A549 (cell line): ENCODE measurements around the gene HSD17B2. TPM values are rescaled to one million over a fixed set of nuclear protein-coding genes. Genes with fewer than 3 reads are reported as not detected.
A peak's percentile ranks its signal among the peaks of the same experiment; 100 is the strongest.

Experiments used
- ATAC-seq, 2 experiments: fragments of 200-7000 bp in 1 of 2; fragments of >200 bp in 1 of 2; cut with Nextera tagmentation in 1 of 2; cut with Tn5 transposase in 1 of 2; 3 replicates each; pipeline versions ENCODE4 v1.8.0 to v1.9.1; 2018 to 2020; ENCODE audit warnings: mild to moderate bottlenecking in 1 of 2, moderate library complexity in 1 of 2
- CTCF ChIA-PET: fragments of 300-600 bp; sonication (Branson Sonifier 250); formaldehyde crosslinking; extraction: SDS; loops from one replicate; lab custom pipeline; 2021; ENCODE audit warnings: antibody characterized with exemption, inconsistent platforms; lab: Yijun Ruan, JAX
- POLR2A ChIA-PET: fragments of 350-600 bp; formaldehyde crosslinking; extraction: SDS; loops from one replicate; lab custom pipeline; 2021; ENCODE audit warnings: antibody characterized with exemption, inconsistent platforms; lab: Yijun Ruan, JAX
- DNase-seq, 2 experiments: peaks; one replicate each; pipeline versions ENCODE4 v3.0.0 to v3.0.0-alpha.2; 2011 to 2016; ENCODE audit warnings: low read depth in 1 of 2, low spot score in 1 of 2
- FAIRE-seq: peaks from 2 replicates; lab custom pipeline; 2011; peaks lifted over from hg19 to GRCh38; lab: Jason Lieb, UNC
- H3K27ac ChIP-seq, 2 experiments: fragments of >200 bp; sonication (Bioruptor Twin); formaldehyde crosslinking; 3 replicates each; pipeline ENCODE4 v1.5.1; 2016 to 2017
- H3K4me1 ChIP-seq: fragments of >200 bp; sonication (Bioruptor Twin); formaldehyde crosslinking; 3 replicates; pipeline ENCODE4 v1.6.1; 2016
- H3K4me2 ChIP-seq: fragments of >200 bp; sonication (Bioruptor Twin); formaldehyde crosslinking; 3 replicates; pipeline ENCODE4 v1.6.1; 2016
- H3K4me3 ChIP-seq: fragments of >200 bp; sonication (Bioruptor Twin); formaldehyde crosslinking; 3 replicates; pipeline ENCODE4 v1.5.1; 2016
- H3K9me3 ChIP-seq: fragments of >200 bp; sonication (Bioruptor Twin); formaldehyde crosslinking; 3 replicates; pipeline ENCODE4 v1.6.1; 2016
- BHLHE40 ChIP-seq: IDR thresholded peaks from 2 replicates; pipeline ENCODE4 v1.6.1; 2012; ENCODE audit warnings: low read depth, low read length, inconsistent platforms
- CHD2 ChIP-seq: fragments of 150-350 bp; IDR thresholded peaks from 2 replicates; pipeline ENCODE4 v1.6.1; 2014; ENCODE audit warnings: low read length; ENCODE audit not compliant: partially characterized antibody
- CHD4 ChIP-seq: fragments of 200-600 bp; sonication (generic); IDR thresholded peaks from 2 replicates; pipeline ENCODE4 v1.6.1; 2016; ENCODE audit warnings: antibody characterized with exemption, mild to moderate bottlenecking, borderline replicate concordance
- CTCF ChIP-seq: fragments of >200 bp; sonication (Bioruptor Twin); formaldehyde crosslinking; IDR thresholded peaks from 3 replicates; pipeline ENCODE4 v1.5.1; 2016
- EHMT2 ChIP-seq: fragments of 200-600 bp; sonication (generic); IDR thresholded peaks from 2 replicates; pipeline ENCODE4 v1.6.1; 2016; ENCODE audit warnings: antibody characterized with exemption, low read depth, mild to moderate bottlenecking, moderate library complexity
- ESRRA ChIP-seq: fragments of 150-350 bp; IDR thresholded peaks from 2 replicates; pipeline ENCODE4 v1.6.1; 2014; ENCODE audit warnings: mild to moderate bottlenecking, low read length, borderline replicate concordance
- FOSB ChIP-seq: fragments of 250-450 bp; sonication (Bioruptor Pico); IDR thresholded peaks from 2 replicates; pipeline ENCODE4 v1.5.0; 2020; ENCODE audit warnings: mild to moderate bottlenecking, moderate library complexity
- FOSL2 ChIP-seq, 2 experiments: fragments of 450-650 bp in 1 of 2; fragments of >200 bp in 1 of 2; sonication (Bioruptor Twin) in 1 of 2; formaldehyde crosslinking; IDR thresholded peaks; 2 replicates each; pipeline versions ENCODE4 v1.5.0 to v1.6.1; 2016 to 2020; ENCODE audit warnings: mild to moderate bottlenecking in 1 of 2, moderate library complexity in 1 of 2
- FOXS1 ChIP-seq: fragments of 250-450 bp; sonication (Bioruptor Pico); IDR thresholded peaks from 2 replicates; pipeline ENCODE4 v1.5.0; 2020; ENCODE audit warnings: mild to moderate bottlenecking, moderate library complexity
- HES2 ChIP-seq: fragments of >200 bp; sonication (Bioruptor Twin); formaldehyde crosslinking; IDR thresholded peaks from 2 replicates; pipeline ENCODE4 v1.6.1; 2016
- HOXB13 ChIP-seq: fragments of 250-450 bp; sonication (Bioruptor Pico); IDR thresholded peaks from 2 replicates; pipeline ENCODE4 v1.5.0; 2020; ENCODE audit warnings: low read depth, mild to moderate bottlenecking, moderate library complexity
- MAFK ChIP-seq: fragments of 450-650 bp; IDR thresholded peaks from 2 replicates; pipeline ENCODE4 v1.6.1; 2014; ENCODE audit not compliant: partially characterized antibody
- MAX ChIP-seq: IDR thresholded peaks from 2 replicates; pipeline ENCODE4 v1.6.1; 2012
- NFE2L2 ChIP-seq: fragments of 150-350 bp; conservative IDR thresholded peaks from 2 replicates; pipeline ENCODE4 v1.6.1; 2014; ENCODE audit warnings: low read length
- NR3C1 ChIP-seq: fragments of >200 bp; sonication (Bioruptor Twin); formaldehyde crosslinking; IDR thresholded peaks from 3 replicates; pipeline ENCODE4 v1.6.1; 2017
- PBX3 ChIP-seq: IDR thresholded peaks from 2 replicates; pipeline ENCODE4 v1.6.1; 2012
- PHF8 ChIP-seq: fragments of 200-600 bp; sonication (generic); IDR thresholded peaks from 2 replicates; pipeline ENCODE4 v1.6.1; 2016; ENCODE audit warnings: low read depth, mild to moderate bottlenecking, antibody characterized with exemption, moderate library complexity, borderline replicate concordance
- RARB ChIP-seq: fragments of 250-450 bp; sonication (Bioruptor Pico); IDR thresholded peaks from 2 replicates; pipeline ENCODE4 v1.8.0; 2021; ENCODE audit warnings: mild to moderate bottlenecking, moderate library complexity
- RCOR1 ChIP-seq: fragments of 150-350 bp; IDR thresholded peaks from 2 replicates; pipeline ENCODE4 v1.6.1; 2014; ENCODE audit warnings: antibody characterized with exemption, low read length, low read depth
- RNF2 ChIP-seq: fragments of 200-600 bp; sonication (generic); IDR thresholded peaks from 2 replicates; pipeline ENCODE4 v1.6.1; 2016; ENCODE audit warnings: low read depth, mild to moderate bottlenecking, antibody characterized with exemption, moderate library complexity, borderline replicate concordance
- TFCP2L1 ChIP-seq: fragments of 250-450 bp; sonication (Bioruptor Pico); IDR thresholded peaks from 2 replicates; pipeline ENCODE4 v1.5.0; 2021; ENCODE audit warnings: mild to moderate bottlenecking
- ZC3H11A ChIP-seq: fragments of 450-650 bp; IDR thresholded peaks from 2 replicates; pipeline ENCODE4 v1.6.1; 2014; ENCODE audit warnings: antibody characterized with exemption, mild to moderate bottlenecking
- WGBS: methylation state at CpG from one replicate; pipeline ENCODE4 v1.1.6; 2017; ENCODE audit errors: missing lambda C conversion rate; 5-methylcytosine and 5-hydroxymethylcytosine counted together
- polyA plus RNA-seq, 4 experiments: library from polyadenylated mRNA; depleted of rRNA in 3 of 4; stranded (reverse); fragments of >200 nt; fragmentation: RNase III in 1 of 4; extraction: RNeasy Plus Mini Kit Qiagen cat#74134 plus additional on column Dnase treatment in 1 of 4; gene quantifications; 2 replicates in 3 of 4; 3 replicates in 1 of 4; pipeline ENCODE4 v1.2.3, GENCODE V29; 2011 to 2017

The HSD17B2 gene
- polyA plus RNA-seq, 2 of the 4 experiments (the other 2 are of a cell fraction): 0.03 TPM; not detected in 1

- no peak for DNase-seq
- H3K4me2 ChIP-seq: no peak overlapping the region
- ATAC-seq: no peak
- no peaks in the 10 kb centered on the region for H3K4me1 ChIP-seq
- no peak overlapping the region for H3K4me3 ChIP-seq
- H3K9me3 ChIP-seq: peaks cover 2% of the 10 kb centered on the region; the same call in 1 of the 3 replicates
- H3K27ac ChIP-seq: no peak overlapping the region
- POLR2A ChIA-PET: no interaction called here
- 47% methylated on average over 8 of the region's 10 CpGs for WGBS
- TF ChIP-seq CHD2 (no peak), NR3C1 (no peak), RARB (CRISPR knock-in tag) (no peak), PBX3 (no peak), RNF2 (no peak), MAX (no peak), CHD4 (no peak)
- FAIRE-seq: no peak
- CTCF ChIA-PET: interaction anchor here (0.9 to 1.2 kb wide), 2 partner anchors 10 to 85 kb away, joined by 3 read pairs; no protein-coding TSS in a partner anchor
Observed at GRCh38 chr16:82067804-82068325, 32.8 kb downstream of the HSD17B2 start.

- 57% methylated on average over 4 of the region's 4 CpGs for WGBS
- no peak for ATAC-seq
- Histone ChIP-seq H3K9me3 (peaks cover 2% of the 10 kb centered on the region; the same call in 1 of the 3 replicates), H3K4me2 (no peak overlapping the region), H3K27ac (no peak overlapping the region), H3K4me3 (no peak overlapping the region), H3K4me1 (no peaks in the 10 kb centered on the region)
- ChIA-PET CTCF (interaction anchor here (1.0 kb wide), 1 partner anchor 130 kb away, joined by 3 read pairs; no protein-coding TSS in a partner anchor), POLR2A (no interaction called here)
- no peak for TF ChIP-seq RCOR1
- peak; percentile 74 for TF ChIP-seq MAFK
- TF ChIP-seq FOSL2 (IDR thresholded peaks at IDR 0.05): no peak
- no peak for TF ChIP-seq FOSL2 (CRISPR knock-in tag; IDR thresholded peaks at IDR 0.05)
- TF ChIP-seq HES2: no peak
- TF ChIP-seq TFCP2L1: no peak
- no peak for TF ChIP-seq CTCF
- peak; percentile 64; the same call in 1 of the 2 replicates for TF ChIP-seq NFE2L2
- TF ChIP-seq RNF2: no peak
- no peak for TF ChIP-seq HOXB13 (CRISPR knock-in tag)
- TF ChIP-seq ESRRA: no peak
- no peak for TF ChIP-seq FOXS1
- no peak for TF ChIP-seq CHD4
- no peak for TF ChIP-seq EHMT2
- no peak for TF ChIP-seq ZC3H11A
- no peak for TF ChIP-seq PHF8
- no peak for TF ChIP-seq FOSB
- TF ChIP-seq BHLHE40: no peak
- FAIRE-seq: no peak
- peak in 1 of 2 experiments; percentile 6 for DNase-seq
Observed at GRCh38 chr16:82070656-82071369, 35.8 kb downstream of the HSD17B2 start.
